ENCODE data around the gene ADIRF.

DNA sequence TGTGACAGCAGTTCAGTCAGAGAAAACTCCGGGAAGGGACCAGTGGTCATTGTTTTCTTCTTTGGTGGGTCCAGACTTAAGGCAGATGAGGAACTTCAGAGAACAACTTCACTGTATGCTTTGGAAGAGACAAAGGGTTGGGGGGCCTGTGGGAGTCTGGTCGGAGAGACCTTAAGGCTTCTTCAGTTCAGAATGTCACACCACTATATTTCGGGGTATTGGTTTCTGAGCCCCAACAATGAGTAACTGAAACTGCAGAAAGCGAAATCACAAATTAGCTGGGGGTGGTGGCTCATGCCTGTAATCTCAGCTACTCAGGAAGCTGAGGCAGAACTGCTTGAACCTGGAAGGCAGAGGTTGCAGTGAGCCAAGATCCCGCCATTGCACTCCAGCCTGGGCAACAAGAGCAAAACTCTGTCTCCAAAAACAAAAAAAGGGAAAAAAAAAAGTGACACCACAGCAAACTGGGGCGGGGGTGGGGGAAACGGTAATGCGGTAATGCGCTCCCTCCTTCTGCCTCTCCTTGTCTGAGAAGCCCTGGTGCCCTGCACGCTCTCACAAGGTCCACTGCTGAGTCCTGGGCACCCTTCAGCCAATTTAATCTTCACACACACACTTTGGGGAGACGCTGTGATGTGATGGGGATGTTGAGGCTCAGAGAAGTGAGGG is 2.2 kb upstream of the ADIRF start:
- TF ChIP-seq CTCF (IDR thresholded peaks at IDR 0.05; ENCODE audit: poor library complexity, severe bottlenecking) (no peak), EZH2 (IDR thresholded peaks at IDR 0.05; ENCODE audit: borderline replicate concordance, insufficient read depth, low read length, poor library complexity, severe bottlenecking) (no peak)
